Uterus (tissue), 4 donors: ENCODE results near the gene AKT1. TPM values are rescaled to one million over a fixed set of nuclear protein-coding genes. Genes with fewer than 3 reads are reported as not detected.
A peak's percentile ranks its signal among the peaks of the same experiment; 100 is the strongest.

ENCODE experiments used
- DNase-seq, 2 donors: peaks; one replicate each; pipeline ENCODE4 v3.0.0-alpha.2; 2019 to 2020
- H3K27ac ChIP-seq, 2 donors: fragments of 200-600 bp; sonication (generic); 1 replicate in 1 of 2; 2 replicates in 1 of 2; pipeline ENCODE4 v1.5.1; 2016 to 2018
- H3K27me3 ChIP-seq, 2 donors: fragments of 200-600 bp; sonication (generic); one replicate each; pipeline ENCODE4 v1.5.1; 2018 to 2019; ENCODE audit warnings: control low read depth in 1 of 2
- H3K36me3 ChIP-seq, 2 donors: fragments of 200-600 bp; sonication (generic); one replicate each; pipeline ENCODE4 v1.5.1; 2019; ENCODE audit warnings: control low read depth in 1 of 2
- H3K4me1 ChIP-seq, 2 donors: fragments of 200-600 bp; sonication (generic); one replicate each; pipeline ENCODE4 v1.5.1; 2018 to 2019; ENCODE audit warnings: control low read depth in 1 of 2
- H3K4me3 ChIP-seq, 2 donors: fragments of 200-600 bp; sonication (generic); 1 replicate in 1 of 2; 2 replicates in 1 of 2; pipeline ENCODE4 v1.5.1; 2018 to 2019; ENCODE audit warnings: mild to moderate bottlenecking in 1 of 2
- H3K9me3 ChIP-seq, 2 donors: fragments of 200-600 bp; sonication (generic); one replicate each; pipeline ENCODE4 v1.5.1; 2019; ENCODE audit warnings: control low read depth in 1 of 2
- CTCF ChIP-seq, 4 experiments: fragments of 200-600 bp in 2 of 4; fragments of 450-650 bp in 2 of 4; sonication (generic) in 2 of 4; IDR thresholded peaks; one replicate each; pipeline ENCODE4 v1.5.1; 2016 to 2019; ENCODE audit warnings: antibody characterized with exemption in 4 of 4, mild to moderate bottlenecking in 2 of 4, moderate library complexity in 1 of 4
- POLR2A ChIP-seq, 2 donors: fragments of 450-650 bp; IDR thresholded peaks; one replicate each; pipeline ENCODE4 v1.6.1; 2016; ENCODE audit warnings: antibody characterized with exemption in 2 of 2, mild to moderate bottlenecking in 1 of 2, moderate library complexity in 1 of 2
- intact Hi-C: fragments of 100-400 bp; cut with DNase I; formaldehyde crosslinking; loops from one replicate; pipeline ENCODE4 v1.15.1; 2023; ENCODE audit warnings: low total_unique reads
- total RNA-seq, 4 donors: library from RNA; depleted of rRNA in 3 of 4; stranded (reverse); fragments of >200 nt in 3 of 4; gene quantifications; one replicate each; pipeline versions ENCODE4 v1.1.0 to v1.2.4, GENCODE V29; 2014 to 2023
- donor health status: DM: yes; HTN: yes; CAD: no.

The AKT1 gene
- total RNA-seq, 4 donors from 2014 or later, result 42.9 to 121 (median 101) TPM

DNA sequence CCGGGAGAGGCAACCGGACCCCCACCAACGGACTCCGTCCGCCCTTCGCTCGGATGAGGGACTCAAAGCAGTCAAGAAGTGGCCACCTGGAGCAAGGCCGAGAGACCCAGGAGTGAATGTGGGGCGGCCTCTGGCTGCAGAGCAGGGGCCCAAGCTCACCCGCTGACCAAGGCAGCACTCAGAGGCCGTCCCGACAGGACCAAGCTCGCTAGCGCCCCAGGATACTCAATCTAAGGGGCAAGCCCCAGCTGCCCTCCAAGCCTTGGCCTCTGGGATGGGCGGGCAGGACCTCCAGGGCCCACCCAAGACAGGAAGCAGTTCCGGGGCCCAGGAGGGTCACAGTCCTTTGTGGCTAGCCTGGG lies 936 bp downstream of the AKT1 start:
- DNase-seq, result no peak
- H3K4me3 ChIP-seq, result peak overlapping the region; percentile 40 to 81
- H3K27me3 ChIP-seq, result no peaks in the 10 kb centered on the region
- no peaks in the 10 kb centered on the region for H3K36me3 ChIP-seq
- peak overlapping the region; percentile 58 to 86 for H3K27ac ChIP-seq
- intact Hi-C loops, result no loop called here
- no peaks in the 10 kb centered on the region for H3K9me3 ChIP-seq
- TF ChIP-seq CTCF (IDR thresholded peaks at IDR 0.05) (no peak), POLR2A (IDR thresholded peaks at IDR 0.05) (no peak)
- peaks cover 0 to 15% of the 10 kb centered on the region in 2 donors for H3K4me1 ChIP-seq

DNA sequence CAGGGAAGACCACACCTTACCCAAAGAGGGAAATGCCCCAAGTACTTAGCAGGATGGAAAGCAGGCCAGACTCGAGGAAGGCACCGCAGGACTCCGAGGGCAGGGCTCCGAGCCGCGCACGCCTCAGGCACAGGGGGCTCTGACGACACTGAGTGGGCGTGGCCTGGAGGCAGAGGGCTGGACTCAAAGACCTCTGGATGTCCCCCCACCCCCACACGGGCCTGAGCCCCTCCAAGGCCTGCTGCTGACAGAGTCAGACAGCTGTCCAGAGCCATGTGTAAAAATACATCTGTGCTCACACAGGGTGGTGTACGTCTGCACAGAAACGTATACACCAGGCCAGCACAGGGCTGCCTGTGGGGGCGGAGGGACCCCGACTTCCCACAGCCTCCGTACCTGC lies 1.4 kb downstream of the AKT1 start:
- H3K9me3 ChIP-seq, result no peaks in the 10 kb centered on the region
- no peak for DNase-seq
- no peaks in the 10 kb centered on the region for H3K27me3 ChIP-seq
- intact Hi-C loops, result no loop called here
- H3K4me1 ChIP-seq, result peaks cover 0 to 15% of the 10 kb centered on the region in 2 donors
- H3K4me3 ChIP-seq, result peak overlapping the region; percentile 40 to 81
- H3K27ac ChIP-seq, result no peak overlapping the region
- no peak for TF ChIP-seq CTCF (IDR thresholded peaks at IDR 0.05)
- no peak for TF ChIP-seq POLR2A (IDR thresholded peaks at IDR 0.05)
- no peaks in the 10 kb centered on the region for H3K36me3 ChIP-seq

DNA sequence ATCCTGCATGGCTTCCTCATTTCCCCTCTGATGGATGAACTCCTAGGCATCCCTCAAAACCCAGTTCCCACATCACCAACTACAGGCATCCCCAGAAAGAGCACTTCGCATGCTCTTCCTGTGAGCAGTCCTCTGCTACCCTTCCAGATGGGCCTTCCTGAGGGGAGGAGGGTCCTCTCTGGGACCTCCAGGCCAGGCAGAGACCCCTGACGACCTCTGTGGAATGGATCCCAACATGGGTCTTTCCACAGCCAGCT lies 1.9 kb downstream of the AKT1 start:
- Histone ChIP-seq H3K4me1 (peaks cover 0 to 15% of the 10 kb centered on the region in 2 donors), H3K4me3 (peak overlapping the region in 1 of 2 donors; percentile 81)
- TF ChIP-seq CTCF (IDR thresholded peaks at IDR 0.05) (no peak), POLR2A (IDR thresholded peaks at IDR 0.05) (no peak)

DNA sequence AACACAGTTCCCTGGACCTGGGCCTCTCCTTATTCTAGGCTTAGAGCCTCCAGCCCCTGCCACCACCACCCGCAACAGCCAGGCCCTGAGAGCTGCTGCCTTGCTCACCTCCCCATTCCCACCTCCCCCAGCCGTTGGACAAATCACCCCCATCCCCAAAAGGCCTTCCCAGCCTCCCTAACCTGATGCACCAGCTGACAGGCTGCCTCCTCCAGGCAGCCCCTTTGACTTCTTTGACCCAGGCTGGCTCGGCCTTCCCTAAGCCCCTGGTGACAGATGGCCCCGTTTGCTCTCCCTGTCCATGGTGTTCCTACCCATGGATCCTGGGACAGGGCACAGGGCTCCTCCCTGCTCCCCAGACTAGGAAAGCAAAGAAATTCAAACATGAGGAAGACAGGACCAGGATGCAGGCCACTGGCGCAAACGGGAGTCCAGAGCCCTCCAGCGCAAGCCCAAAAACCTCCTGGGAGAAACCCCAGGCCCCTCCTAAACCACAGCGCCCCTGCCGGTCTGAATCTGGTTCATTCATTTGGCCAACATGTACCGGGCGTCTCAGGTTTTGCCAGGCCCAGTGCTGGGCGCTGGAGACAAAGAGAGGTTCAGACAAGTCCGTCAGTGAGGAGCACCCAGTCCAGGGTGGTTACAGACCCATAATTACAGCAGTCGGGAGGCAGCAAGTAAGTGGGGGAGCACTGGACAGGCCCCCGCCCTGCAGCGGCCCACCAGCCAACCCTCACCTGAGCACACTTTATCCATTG lies 2.4 kb downstream of the AKT1 start:
- Histone ChIP-seq H3K9me3 (no peaks in the 10 kb centered on the region), H3K27ac (no peak overlapping the region), H3K4me1 (peaks cover 0 to 15% of the 10 kb centered on the region in 2 donors), H3K27me3 (no peaks in the 10 kb centered on the region), H3K36me3 (no peaks in the 10 kb centered on the region), H3K4me3 (no peak overlapping the region)
- intact Hi-C loops, result no loop called here
- no peak for DNase-seq
- TF ChIP-seq POLR2A (IDR thresholded peaks at IDR 0.05) (no peak), CTCF (IDR thresholded peaks at IDR 0.05) (no peak)

More for the DNA sequence above, 1.9 kb downstream of the AKT1 start:
- Histone ChIP-seq H3K36me3 (no peaks in the 10 kb centered on the region), H3K9me3 (no peaks in the 10 kb centered on the region), H3K27ac (no peak overlapping the region), H3K27me3 (no peaks in the 10 kb centered on the region)
- no peak for DNase-seq
- intact Hi-C loops, result no loop called here

GRCh38 chr14:104792101-104792884 lies 3.3 kb downstream of the AKT1 start:
- TF ChIP-seq POLR2A (IDR thresholded peaks at IDR 0.05) (no peak), CTCF (IDR thresholded peaks at IDR 0.05) (no peak)
- no peak for DNase-seq
- Histone ChIP-seq H3K27me3 (no peaks in the 10 kb centered on the region), H3K4me1 (peaks cover 0 to 15% of the 10 kb centered on the region in 2 donors), H3K4me3 (no peak overlapping the region), H3K9me3 (no peaks in the 10 kb centered on the region), H3K36me3 (no peaks in the 10 kb centered on the region), H3K27ac (no peak overlapping the region)
- intact Hi-C loops, result no loop called here
